Pulmonary artery endothelial cell (primary cell): ENCODE measurements around the gene SRI. TPM values are rescaled to one million over a fixed set of nuclear protein-coding genes. Genes with fewer than 3 reads are reported as not detected.
"Not testable (repeated sequence)": the region's sequence is repeated elsewhere in the genome, so short reads cannot be mapped to it uniquely, and the experiment has no call there.

ENCODE experiments used
- DNase-seq: peaks from one replicate; pipeline ENCODE4 v3.0.0-alpha.2; 2011; ENCODE audit warnings: low read depth, low spot score
- total RNA-seq: library from RNA; depleted of rRNA; stranded (reverse); fragments of >200 nt; gene quantifications from 2 replicates; pipeline ENCODE4 v1.2.3, GENCODE V29; 2014

SRI gene
- total RNA-seq, 1 donor from 2014 or later = 201 TPM

DNA sequence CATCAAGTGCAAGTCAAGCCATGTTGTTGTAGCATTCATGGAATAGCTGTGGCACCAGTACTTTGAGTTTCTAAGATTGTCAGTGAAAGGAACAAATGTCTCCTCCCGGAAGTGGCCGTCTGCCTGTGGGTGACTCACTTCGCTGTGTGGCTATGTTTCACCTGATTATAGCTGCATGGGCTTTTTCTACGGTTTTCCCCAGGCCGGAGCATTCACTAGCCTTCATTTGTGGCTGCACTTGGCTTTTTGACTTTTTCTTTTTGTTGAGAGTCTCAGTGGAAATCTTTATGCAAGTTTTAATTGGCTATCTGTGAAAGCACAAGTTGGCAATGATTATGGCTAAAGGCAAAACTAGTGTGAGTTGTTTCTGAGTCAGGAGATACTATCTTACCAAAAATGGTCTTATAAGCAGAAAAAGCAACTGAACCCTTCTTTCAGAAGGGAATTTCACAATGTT, 35.0 kb downstream of the SRI start:
- DNase-seq = no peak

GRCh38 chr7:88183051-88183450, 36.8 kb downstream of the SRI start:
- no peak for DNase-seq

- DNase-seq = no peak
These were observed 43.6 kb downstream of the SRI start for GRCh38 chr7:88176190-88176589.

DNA sequence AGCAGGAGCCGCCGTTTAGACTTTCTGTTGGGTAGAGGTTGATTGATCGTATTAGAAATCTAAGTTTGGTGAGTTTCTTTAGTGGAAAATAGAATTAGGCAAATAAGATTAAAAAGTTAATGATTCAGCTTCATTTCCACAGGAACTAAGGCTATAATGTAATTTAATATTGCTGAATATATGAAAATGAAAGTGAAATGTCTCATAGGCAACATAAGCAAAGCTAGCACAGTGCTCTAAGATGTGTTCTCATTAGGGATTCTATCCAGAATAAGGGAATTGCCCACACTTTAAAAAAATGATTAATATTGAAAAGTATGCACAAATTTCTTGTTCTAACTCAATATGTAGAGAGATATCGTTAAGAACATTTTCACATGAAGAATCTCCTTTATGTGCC, 47.0 kb downstream of the SRI start:
- no peak for DNase-seq

DNA sequence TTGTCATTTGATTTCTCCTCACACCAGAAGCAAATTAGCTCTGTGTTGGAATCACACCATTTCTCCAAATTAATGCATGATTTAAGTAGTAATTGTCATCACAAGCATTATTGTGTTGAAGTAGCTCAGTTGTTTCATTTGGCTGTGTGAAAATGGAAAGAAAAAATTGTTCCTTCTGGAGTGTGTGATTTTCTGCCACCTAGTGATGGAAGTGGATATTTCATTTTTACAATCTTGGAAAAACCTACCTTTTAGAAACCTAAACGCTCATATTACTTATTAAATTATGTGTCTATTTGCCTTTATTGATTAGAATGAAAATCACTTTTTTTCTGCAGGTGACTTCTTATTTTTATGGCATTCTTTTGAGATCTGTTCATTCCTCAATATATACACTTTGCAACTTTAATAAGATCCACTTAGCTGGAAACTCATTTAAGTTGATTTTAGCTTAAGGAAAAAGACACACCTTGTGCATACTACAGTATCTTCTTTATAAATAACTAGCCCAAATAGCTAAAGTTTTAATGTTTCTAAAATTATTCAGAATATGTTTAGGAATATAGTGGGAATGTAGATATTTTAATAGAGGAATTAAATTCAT, 50.0 kb downstream of the SRI start:
- DNase-seq = no peak

DNA sequence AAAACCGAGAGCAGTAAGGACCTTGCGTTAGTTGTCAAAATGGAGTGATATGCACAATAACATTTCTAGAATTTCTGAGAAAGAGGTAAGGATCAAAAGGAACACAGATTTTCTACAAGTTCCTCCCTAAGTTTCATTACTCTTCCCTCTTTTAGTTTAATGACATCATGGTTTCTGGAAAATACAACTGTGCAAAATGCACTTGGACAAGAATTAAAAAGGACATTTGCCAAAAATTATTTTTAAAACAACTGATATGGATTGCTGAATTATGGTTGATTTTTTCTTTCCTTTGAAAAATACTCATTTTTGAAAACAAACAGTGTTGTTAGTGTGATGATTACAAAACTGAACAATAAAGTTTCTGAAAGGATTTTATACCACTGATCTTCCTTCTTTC, 52.1 kb downstream of the SRI start:
- no peak for DNase-seq

- DNase-seq = no peak
These were observed 52.6 kb downstream of the SRI start for GRCh38 chr7:88167223-88167622.

GRCh38 chr7:88165697-88166096, 54.1 kb downstream of the SRI start:
- DNase-seq = no peak

DNA sequence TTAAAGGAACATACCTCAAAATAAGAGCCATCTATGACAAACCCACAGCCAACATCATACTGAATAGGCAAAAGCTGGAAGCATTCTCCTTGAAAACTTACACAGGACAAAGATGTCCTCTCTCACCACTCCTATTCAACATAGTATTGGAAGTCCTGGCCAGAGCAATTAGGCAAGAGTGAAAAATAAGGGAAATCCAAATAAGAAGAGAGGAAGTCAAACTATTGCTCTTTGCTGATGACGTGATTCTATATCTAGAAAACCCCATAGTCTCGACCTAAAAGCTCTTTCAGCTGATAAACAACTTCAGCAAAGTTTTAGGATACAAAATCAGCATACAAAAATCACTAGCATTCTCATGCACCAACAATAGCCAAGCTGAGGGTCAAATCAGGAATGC, 60.1 kb downstream of the SRI start:
- DNase-seq = not testable (repeated sequence)

DNA sequence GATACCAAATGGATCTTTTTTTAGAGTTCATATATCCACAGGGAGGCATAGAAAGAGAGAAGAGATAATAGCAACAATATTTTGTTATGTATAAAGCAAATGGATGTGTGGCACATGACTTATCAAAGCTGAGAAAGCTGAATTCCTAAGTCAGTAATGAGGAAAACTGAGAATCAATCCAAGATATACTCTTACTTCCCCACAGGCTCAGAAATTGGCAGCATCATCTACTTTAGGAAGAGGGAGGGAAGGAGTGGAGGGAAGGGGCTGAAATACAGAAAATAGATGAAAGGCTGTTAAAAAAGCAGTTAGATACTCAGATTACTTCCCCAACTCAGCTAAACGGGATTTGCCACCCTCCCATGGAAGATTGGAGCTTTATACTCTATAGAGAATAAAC, 63.5 kb downstream of the SRI start:
- no peak for DNase-seq

DNA sequence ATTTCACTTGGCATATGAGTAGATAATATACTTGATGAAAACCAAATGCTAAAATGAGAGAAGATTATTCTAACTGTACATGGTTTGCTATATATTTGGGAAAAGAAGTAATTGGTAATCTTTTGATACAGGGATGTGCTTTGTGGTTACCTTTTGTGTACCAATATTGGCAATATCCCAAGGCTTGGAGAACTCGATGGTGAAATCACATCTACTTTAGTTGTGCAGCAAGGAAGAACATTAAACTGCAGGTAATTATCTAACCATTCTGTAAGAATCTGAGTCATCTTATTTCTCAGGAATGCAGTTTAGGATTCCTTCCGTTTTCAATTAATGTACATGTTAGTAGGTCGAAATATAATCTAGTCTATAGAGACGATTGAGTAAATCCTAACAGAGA, 64.1 kb downstream of the SRI start:
- DNase-seq = no peak

Other genes starting within 250 kb of the SRI start
- not detected in 2 replicates for gene STEAP4, start 86.9 kb upstream of the SRI start, total RNA-seq